Thyroid gland (tissue), 4 donors: ENCODE data around the gene ZNF354C.
"Not testable (repeated sequence)": the region's sequence is repeated elsewhere in the genome, so short reads cannot be mapped to it uniquely, and the experiment has no call there.

ENCODE experiments used
- CTCF ChIP-seq, 6 experiments: fragments of 200-600 bp in 3 of 6; fragments of 450-650 bp in 3 of 6; sonication (generic) in 3 of 6; IDR thresholded peaks; one replicate each; pipeline ENCODE4 v1.5.1; 2016 to 2019; ENCODE audit warnings: antibody characterized with exemption in 6 of 6, mild to moderate bottlenecking in 2 of 6, inconsistent platforms in 1 of 6, moderate library complexity in 1 of 6
- POLR2A ChIP-seq, 2 donors: fragments of 450-650 bp; IDR thresholded peaks; one replicate each; pipeline ENCODE4 v1.6.1; 2017; ENCODE audit warnings: antibody characterized with exemption in 2 of 2, mild to moderate bottlenecking in 2 of 2, moderate library complexity in 1 of 2

DNA sequence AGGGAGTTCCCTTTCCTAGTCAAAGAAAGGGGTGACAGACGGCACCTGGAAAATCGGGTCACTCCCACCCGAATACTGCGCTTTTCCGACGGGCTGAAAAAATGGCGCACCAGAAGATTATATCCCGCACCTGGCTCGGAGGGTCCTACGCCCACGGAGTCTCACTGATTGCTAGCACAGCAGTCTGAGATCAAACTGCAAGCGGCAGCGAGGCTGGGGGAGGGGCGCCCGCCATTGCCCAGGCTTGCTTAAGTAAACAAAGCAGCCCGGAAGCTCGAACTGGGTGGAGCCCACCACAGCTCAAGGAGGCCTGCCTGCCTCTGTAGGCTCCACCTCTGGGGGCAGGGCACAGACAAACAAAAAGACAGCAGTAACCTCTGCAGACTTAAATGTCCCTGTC lies 41.1 kb downstream of the ZNF354C start:
- not testable (repeated sequence) for TF ChIP-seq CTCF, POLR2A (IDR thresholded peaks at IDR 0.05)
